ENCODE results near the gene MICU1. TPM values are rescaled to one million over a fixed set of nuclear protein-coding genes. Genes with fewer than 3 reads are reported as not detected.
A peak's percentile ranks its signal among the peaks of the same experiment; 100 is the strongest.

The MICU1 gene
- total and polyA plus RNA-seq, 2 of the 13 experiments (the other 11 are each of a cell fraction or from before 2014, with no cell fraction given) = 32.5 to 56.1 TPM

DNA sequence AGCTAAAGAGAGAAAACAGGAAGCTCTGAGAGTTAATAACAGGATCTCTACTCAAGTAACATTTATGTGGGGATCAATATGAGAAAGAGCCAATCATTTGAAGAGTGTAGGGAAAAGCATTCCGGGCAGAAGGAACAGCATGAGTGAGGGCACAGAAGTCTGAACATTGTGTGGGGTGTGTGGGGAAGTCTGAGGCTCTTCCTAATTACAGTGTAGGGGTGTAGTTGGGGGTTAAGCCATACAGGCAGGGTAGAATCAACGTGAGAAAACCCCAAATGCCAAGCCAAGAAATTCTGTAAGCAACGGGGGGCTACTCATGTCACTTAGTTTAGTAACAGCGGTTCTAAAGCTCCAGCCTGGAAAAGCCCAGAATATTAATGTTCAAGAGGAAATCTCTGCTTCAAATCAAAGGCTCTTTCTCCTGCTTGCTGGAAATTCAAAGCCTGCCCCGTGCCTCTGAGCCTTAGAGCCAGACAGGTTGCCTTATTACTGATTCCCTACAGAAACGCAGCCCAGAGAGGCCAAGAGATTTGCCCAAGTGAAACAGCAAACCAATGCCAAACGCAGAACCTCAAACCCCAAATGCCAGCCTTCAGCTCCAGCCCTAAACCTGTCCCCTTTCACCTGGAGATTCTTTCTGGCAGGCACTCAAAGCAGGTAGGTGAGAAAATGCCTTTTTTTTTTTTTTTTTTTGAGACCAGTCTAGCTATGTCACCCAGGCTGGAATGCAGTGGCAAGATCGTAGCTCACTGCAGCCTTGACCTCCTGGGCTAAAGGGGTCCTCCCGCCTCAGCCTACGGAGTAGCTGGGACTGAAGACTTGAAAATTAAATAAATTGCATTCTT, 307.2 kb downstream of the MICU1 start (continued):
- TF ChIP-seq KAT8 (CRISPR knock-in tag; IDR thresholded peaks at IDR 0.05) = no peak
- TF ChIP-seq, protein P1, sequence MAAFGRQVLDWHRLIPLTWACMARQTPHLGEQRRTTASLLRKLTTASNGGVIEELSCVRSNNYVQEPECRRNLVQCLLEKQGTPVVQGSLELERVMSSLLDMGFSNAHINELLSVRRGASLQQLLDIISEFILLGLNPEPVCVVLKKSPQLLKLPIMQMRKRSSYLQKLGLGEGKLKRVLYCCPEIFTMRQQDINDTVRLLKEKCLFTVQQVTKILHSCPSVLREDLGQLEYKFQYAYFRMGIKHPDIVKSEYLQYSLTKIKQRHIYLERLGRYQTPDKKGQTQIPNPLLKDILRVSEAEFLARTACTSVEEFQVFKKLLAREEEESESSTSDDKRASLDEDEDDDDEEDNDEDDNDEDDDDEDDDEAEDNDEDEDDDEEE (CRISPR knock-in tag; IDR thresholded peaks at IDR 0.05) = 0 out of 2 replicates have a peak, but pooled peaks have one; percentile 3
- TF ChIP-seq, protein P2, sequence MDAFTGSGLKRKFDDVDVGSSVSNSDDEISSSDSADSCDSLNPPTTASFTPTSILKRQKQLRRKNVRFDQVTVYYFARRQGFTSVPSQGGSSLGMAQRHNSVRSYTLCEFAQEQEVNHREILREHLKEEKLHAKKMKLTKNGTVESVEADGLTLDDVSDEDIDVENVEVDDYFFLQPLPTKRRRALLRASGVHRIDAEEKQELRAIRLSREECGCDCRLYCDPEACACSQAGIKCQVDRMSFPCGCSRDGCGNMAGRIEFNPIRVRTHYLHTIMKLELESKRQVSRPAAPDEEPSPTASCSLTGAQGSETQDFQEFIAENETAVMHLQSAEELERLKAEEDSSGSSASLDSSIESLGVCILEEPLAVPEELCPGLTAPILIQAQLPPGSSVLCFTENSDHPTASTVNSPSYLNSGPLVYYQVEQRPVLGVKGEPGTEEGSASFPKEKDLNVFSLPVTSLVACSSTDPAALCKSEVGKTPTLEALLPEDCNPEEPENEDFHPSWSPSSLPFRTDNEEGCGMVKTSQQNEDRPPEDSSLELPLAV (CRISPR knock-in tag; conservative IDR thresholded peaks at IDR 0.05; ENCODE audit: low read depth) = no peak
- TF ChIP-seq ZMYM3 (CRISPR knock-in tag; IDR thresholded peaks at IDR 0.05) = peak; percentile 83
- TF ChIP-seq, protein P3, sequence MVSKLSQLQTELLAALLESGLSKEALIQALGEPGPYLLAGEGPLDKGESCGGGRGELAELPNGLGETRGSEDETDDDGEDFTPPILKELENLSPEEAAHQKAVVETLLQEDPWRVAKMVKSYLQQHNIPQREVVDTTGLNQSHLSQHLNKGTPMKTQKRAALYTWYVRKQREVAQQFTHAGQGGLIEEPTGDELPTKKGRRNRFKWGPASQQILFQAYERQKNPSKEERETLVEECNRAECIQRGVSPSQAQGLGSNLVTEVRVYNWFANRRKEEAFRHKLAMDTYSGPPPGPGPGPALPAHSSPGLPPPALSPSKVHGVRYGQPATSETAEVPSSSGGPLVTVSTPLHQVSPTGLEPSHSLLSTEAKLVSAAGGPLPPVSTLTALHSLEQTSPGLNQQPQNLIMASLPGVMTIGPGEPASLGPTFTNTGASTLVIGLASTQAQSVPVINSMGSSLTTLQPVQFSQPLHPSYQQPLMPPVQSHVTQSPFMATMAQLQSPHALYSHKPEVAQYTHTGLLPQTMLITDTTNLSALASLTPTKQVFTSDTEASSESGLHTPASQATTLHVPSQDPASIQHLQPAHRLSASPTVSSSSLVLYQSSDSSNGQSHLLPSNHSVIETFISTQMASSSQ (IDR thresholded peaks at IDR 0.05; ENCODE audit: low read depth) = no peak
- TF ChIP-seq, protein P3 (CRISPR knock-in tag; IDR thresholded peaks at IDR 0.05; ENCODE audit: borderline replicate concordance) = no peak
- TF ChIP-seq ZNF782 (CRISPR knock-in tag; IDR thresholded peaks at IDR 0.05; ENCODE audit: borderline replicate concordance) = no peak
- peak; percentile 96 for TF ChIP-seq ZNF768 (CRISPR knock-in tag; IDR thresholded peaks at IDR 0.05)
- TF ChIP-seq, protein P4, sequence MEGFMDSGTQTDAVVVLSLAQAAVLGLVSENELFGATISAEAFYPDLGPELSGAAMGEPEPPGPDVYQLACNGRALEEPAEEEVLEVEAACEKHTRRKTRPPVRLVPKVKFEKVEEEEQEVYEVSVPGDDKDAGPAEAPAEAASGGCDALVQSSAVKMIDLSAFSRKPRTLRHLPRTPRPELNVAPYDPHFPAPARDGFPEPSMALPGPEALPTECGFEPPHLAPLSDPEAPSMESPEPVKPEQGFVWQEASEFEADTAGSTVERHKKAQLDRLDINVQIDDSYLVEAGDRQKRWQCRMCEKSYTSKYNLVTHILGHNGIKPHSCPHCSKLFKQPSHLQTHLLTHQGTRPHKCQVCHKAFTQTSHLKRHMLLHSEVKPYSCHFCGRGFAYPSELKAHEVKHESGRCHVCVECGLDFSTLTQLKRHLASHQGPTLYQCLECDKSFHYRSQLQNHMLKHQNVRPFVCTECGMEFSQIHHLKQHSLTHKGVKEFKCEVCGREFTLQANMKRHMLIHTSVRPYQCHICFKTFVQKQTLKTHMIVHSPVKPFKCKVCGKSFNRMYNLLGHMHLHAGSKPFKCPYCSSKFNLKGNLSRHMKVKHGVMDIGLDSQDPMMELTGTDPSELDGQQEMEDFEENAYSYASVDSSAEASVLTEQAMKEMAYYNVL (CRISPR knock-in tag; IDR thresholded peaks at IDR 0.05; ENCODE audit: borderline replicate concordance) = no peak
- peak; percentile 20; the same call in 1 of the 2 replicates for TF ChIP-seq PPARG (CRISPR knock-in tag; conservative IDR thresholded peaks at IDR 0.05)
- TF ChIP-seq ZNF891 (CRISPR knock-in tag; IDR thresholded peaks at IDR 0.05) = no peak
- no peak for TF ChIP-seq ZZZ3 (CRISPR knock-in tag; IDR thresholded peaks at IDR 0.05; ENCODE audit: borderline replicate concordance)
- TF ChIP-seq, protein P5, sequence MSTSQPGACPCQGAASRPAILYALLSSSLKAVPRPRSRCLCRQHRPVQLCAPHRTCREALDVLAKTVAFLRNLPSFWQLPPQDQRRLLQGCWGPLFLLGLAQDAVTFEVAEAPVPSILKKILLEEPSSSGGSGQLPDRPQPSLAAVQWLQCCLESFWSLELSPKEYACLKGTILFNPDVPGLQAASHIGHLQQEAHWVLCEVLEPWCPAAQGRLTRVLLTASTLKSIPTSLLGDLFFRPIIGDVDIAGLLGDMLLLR (CRISPR knock-in tag; IDR thresholded peaks at IDR 0.05) = no peak
- no peak for TF ChIP-seq SIN3B (IDR thresholded peaks at IDR 0.05; ENCODE audit: low read length)
- TF ChIP-seq, protein P6, sequence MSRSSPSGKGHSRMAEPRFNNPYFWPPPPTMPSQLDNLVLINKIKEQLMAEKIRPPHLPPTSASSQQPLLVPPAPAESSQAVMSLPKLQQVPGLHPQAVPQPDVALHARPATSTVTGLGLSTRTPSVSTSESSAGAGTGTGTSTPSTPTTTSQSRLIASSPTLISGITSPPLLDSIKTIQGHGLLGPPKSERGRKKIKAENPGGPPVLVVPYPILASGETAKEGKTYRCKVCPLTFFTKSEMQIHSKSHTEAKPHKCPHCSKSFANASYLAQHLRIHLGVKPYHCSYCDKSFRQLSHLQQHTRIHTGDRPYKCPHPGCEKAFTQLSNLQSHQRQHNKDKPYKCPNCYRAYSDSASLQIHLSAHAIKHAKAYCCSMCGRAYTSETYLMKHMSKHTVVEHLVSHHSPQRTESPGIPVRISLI (CRISPR knock-in tag; IDR thresholded peaks at IDR 0.05; ENCODE audit: borderline replicate concordance) = peak; percentile 52; the same call in 1 of the 2 replicates
- TF ChIP-seq RCOR2 (CRISPR knock-in tag; IDR thresholded peaks at IDR 0.05) = peak; percentile 42; the same call in 1 of the 2 replicates
- 0 out of 2 replicates have a peak, but pooled peaks have one; percentile 4 for TF ChIP-seq ADNP (CRISPR knock-in tag; IDR thresholded peaks at IDR 0.05)
- no peak for TF ChIP-seq ZMYM2 (CRISPR knock-in tag; IDR thresholded peaks at IDR 0.05)

Data from HepG2 (cell line).